D721Med (cell line): ENCODE results near the gene NCF2.

ENCODE experiments used
- DNase-seq: peaks from one replicate; pipeline ENCODE4 v3.0.0; 2011; ENCODE audit warnings: low spot score; ENCODE audit not compliant: insufficient read length
- FAIRE-seq: peaks from 2 replicates; lab custom pipeline; 2011; peaks lifted over from hg19 to GRCh38; lab: Jason Lieb, UNC
- CTCF ChIP-seq: IDR thresholded peaks from 2 replicates; pipeline ENCODE4 v1.5.1; 2012; ENCODE audit warnings: mild to moderate bottlenecking, control low read depth; ENCODE audit not compliant: insufficient read depth; ENCODE audit errors: missing control alignments

The NCF2 gene

GRCh38 chr1:183595537-183595936 lies 5.3 kb upstream of the NCF2 start:
- DNase-seq: no peak
- no peak for FAIRE-seq
- no peak for TF ChIP-seq CTCF

DNA sequence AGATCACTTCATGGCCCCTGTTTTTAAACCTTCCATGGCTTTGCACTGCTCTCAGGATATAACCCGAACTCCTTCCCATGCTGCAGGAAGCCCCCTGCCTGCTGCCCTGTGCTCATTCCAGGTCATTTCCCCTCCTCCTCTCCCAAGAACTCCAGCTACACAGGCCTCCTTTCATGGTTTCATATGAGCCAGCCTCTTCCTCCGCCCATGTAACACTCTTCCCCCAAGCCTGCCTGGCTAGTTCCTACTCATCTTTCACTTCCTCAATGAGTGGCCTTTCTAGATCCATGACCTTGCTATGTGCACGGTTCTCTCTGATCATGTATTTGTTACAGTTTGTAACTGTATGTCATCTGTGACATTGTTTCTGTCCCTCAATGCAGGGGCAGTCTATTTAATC lies 3.1 kb upstream of the NCF2 start:
- DNase-seq: no peak
- no peak for TF ChIP-seq CTCF
- FAIRE-seq: no peak

GRCh38 chr1:183592733-183593132 lies 2.5 kb upstream of the NCF2 start:
- TF ChIP-seq CTCF: no peak
- no peak for FAIRE-seq
- no peak for DNase-seq

DNA sequence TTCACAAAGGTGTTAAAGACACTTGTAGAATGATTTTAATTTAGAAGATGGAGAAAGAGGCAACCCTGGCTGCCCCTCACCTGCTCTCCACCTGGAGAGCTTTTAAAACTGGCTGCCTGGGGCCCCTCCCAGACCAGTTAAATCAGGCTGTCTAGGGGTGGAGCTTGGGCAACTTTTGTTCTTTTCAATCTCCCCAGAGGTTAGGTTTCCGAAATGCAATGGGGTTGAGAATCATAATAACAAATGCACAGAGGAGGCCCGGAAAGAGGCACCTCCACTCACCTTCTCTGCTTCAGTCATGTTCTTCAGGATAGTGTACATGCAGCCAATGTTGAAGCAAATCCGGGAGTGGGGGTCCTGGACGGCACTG lies 400 bp downstream of the NCF2 start:
- DNase-seq (no peak), FAIRE-seq (no peak)
- TF ChIP-seq CTCF: no peak

DNA sequence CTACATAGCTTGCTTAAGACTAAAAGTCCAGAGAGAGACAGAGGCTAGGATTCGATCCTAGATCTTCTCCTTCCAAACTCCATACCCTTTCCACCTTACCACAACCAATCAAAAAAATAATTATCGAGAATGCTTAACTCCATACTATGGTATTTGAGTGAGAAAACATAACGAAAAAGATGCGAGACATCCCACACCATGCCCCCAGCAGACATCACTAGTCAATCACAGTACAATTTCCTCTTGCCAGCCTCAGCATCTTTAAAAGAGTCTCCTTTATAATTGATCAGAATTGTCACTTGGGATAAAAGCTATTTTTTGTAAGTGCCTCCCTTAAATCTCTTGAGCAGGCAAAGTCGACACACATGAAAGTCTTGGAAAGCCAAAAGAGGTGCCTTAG lies 875 bp downstream of the NCF2 start:
- TF ChIP-seq CTCF: no peak
- DNase-seq: no peak
- FAIRE-seq: no peak

DNA sequence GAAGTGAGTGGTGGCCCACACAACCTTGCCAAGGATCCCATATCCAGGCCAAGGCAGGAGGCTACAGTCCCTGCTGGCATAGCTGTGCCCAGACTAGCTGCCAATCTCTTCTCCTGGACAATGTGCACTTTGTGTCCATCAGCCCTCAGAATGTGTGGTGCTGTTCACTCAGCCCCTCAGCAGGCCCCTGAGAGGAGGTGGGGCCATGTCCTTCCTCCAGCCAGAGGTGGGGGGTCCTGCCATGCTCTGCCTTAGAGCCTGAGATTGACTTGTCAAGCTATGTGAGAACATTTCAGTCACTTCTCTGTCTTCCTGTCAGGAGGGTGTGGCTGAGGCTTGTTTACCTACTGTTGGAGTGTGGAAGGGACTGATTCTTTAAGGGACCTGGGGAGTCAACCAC lies 1.4 kb downstream of the NCF2 start:
- DNase-seq: no peak
- FAIRE-seq: no peak

DNA sequence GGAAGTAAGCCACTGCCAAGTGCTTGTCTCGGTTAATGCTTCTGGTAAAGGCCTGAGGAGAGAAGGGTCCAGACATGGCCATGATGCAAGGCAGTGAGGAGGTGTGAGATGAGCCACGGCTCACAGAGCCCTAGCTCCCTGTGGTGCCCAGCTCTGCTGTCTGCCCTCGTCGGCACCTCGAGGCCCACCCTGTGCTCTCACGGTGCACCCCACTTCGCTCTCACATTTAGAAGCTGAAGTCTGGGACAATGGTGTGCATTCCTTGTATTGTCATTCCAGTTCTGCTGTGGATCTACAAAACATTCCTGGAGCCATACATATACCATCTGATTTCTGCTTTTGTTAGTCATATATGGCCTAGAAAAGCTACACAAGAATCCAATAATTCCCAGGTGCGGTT lies 3.3 kb downstream of the NCF2 start:
- DNase-seq (no peak), FAIRE-seq (no peak)
- no peak for TF ChIP-seq CTCF

More for the DNA sequence above, 1.4 kb downstream of the NCF2 start:
- TF ChIP-seq CTCF: no peak
